D721Med (cell line): ENCODE measurements around the gene KPNA1.

Source experiments
- DNase-seq: peaks from one replicate; pipeline ENCODE4 v3.0.0; 2011; ENCODE audit warnings: low spot score; ENCODE audit not compliant: insufficient read length
- FAIRE-seq: peaks from 2 replicates; lab custom pipeline; 2011; peaks lifted over from hg19 to GRCh38; lab: Jason Lieb, UNC
- CTCF ChIP-seq: IDR thresholded peaks from 2 replicates; pipeline ENCODE4 v1.5.1; 2012; ENCODE audit warnings: mild to moderate bottlenecking, control low read depth; ENCODE audit not compliant: insufficient read depth; ENCODE audit errors: missing control alignments

The KPNA1 gene

GRCh38 chr3:122498152-122498551 lies 16.6 kb downstream of the KPNA1 start:
- no peak for FAIRE-seq
- DNase-seq: no peak
- TF ChIP-seq CTCF: no peak

GRCh38 chr3:122497425-122497824 lies 17.3 kb downstream of the KPNA1 start:
- TF ChIP-seq CTCF: no peak
- no peak for FAIRE-seq
- no peak for DNase-seq

GRCh38 chr3:122496508-122496907 lies 18.2 kb downstream of the KPNA1 start:
- TF ChIP-seq CTCF: no peak
- DNase-seq (no peak), FAIRE-seq (no peak)

GRCh38 chr3:122493296-122493695 lies 21.4 kb downstream of the KPNA1 start:
- DNase-seq (no peak), FAIRE-seq (no peak)
- no peak for TF ChIP-seq CTCF

- FAIRE-seq (peak; percentile 16), DNase-seq (no peak)
- no peak for TF ChIP-seq CTCF
Measured at GRCh38 chr3:122488262-122488973, 26.3 kb downstream of the KPNA1 start.

- no peak for FAIRE-seq
Measured at GRCh38 chr3:122484985-122485384, 29.8 kb downstream of the KPNA1 start.

More at GRCh38 chr3:122484985-122485384, 29.8 kb downstream of the KPNA1 start:
- TF ChIP-seq CTCF: no peak
- DNase-seq: no peak
